Neural progenitor cell (in vitro differentiated cells): ENCODE results near the gene MSL2.

Experiments
- EZH2 ChIP-seq: fragments of 200-600 bp; sonication (generic); IDR thresholded peaks from 2 replicates; pipeline ENCODE4 v1.6.1; 2017; ENCODE audit warnings: antibody characterized with exemption, mild to moderate bottlenecking, moderate library complexity
- EZH2phosphoT487 ChIP-seq: fragments of 200-600 bp; sonication (generic); IDR thresholded peaks from 2 replicates; pipeline ENCODE4 v1.6.1; 2017; ENCODE audit warnings: antibody characterized with exemption
- TF ChIP-seq, protein P1 (sequence below): fragments of 200-600 bp; sonication (generic); IDR thresholded peaks from 2 replicates; pipeline ENCODE4 v1.5.1; 2017; ENCODE audit warnings: antibody characterized with exemption, mild to moderate bottlenecking

DNA sequence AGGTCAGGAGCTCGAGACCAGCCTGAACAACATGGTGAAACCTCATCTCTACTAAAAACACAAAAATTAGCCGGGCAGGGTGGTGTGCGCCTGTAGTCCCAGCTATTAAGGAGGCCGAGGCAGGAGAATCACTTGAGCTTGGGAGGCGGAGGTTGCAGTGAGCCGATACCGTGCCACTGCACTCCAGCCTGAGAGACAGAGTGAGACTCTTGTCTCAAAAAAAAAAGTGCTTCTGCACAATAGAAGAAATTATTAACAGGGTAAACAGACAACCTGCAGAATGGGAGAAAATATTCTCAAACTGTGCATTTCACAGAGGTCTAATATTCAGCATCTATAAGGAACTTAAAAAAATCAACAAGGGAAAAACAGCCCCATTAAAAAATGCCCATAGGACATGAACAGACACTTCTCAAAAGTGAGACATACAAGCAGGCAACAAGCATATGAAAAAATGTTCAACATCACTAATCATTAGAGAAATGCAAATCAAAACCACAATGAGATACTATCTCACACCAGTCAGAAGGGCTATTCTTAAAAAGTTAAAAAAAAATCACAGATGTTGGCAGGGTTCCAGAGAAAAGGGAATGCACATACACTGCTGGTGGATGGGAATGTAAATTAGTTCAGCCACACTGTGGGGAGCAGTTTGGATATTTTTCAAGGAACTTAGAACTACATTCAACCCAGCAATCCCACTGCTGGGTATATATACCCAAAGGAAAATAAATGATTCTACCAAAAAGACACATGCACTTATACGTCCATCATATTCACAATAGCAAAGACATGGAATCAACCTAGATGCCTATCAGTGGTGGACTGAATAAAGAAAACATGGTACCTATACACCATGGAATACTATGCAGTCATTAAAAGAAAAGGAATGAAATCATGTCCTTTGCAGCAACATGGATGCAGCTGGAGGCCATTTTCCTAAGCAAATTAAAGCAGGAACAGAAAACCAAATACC lies 75.5 kb downstream of the MSL2 start:
- TF ChIP-seq EZH2 (no peak), EZH2phosphoT487 (no peak)
- TF ChIP-seq, protein P1, sequence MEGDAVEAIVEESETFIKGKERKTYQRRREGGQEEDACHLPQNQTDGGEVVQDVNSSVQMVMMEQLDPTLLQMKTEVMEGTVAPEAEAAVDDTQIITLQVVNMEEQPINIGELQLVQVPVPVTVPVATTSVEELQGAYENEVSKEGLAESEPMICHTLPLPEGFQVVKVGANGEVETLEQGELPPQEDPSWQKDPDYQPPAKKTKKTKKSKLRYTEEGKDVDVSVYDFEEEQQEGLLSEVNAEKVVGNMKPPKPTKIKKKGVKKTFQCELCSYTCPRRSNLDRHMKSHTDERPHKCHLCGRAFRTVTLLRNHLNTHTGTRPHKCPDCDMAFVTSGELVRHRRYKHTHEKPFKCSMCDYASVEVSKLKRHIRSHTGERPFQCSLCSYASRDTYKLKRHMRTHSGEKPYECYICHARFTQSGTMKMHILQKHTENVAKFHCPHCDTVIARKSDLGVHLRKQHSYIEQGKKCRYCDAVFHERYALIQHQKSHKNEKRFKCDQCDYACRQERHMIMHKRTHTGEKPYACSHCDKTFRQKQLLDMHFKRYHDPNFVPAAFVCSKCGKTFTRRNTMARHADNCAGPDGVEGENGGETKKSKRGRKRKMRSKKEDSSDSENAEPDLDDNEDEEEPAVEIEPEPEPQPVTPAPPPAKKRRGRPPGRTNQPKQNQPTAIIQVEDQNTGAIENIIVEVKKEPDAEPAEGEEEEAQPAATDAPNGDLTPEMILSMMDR: no peak
